Measurements from ENCODE around the gene GNG2. TPM values are rescaled to one million over a fixed set of nuclear protein-coding genes. Genes with fewer than 3 reads are reported as not detected.

The GNG2 gene
- total RNA-seq, 2 donors from 2014 or later = 47.9 to 51.6 TPM

DNA sequence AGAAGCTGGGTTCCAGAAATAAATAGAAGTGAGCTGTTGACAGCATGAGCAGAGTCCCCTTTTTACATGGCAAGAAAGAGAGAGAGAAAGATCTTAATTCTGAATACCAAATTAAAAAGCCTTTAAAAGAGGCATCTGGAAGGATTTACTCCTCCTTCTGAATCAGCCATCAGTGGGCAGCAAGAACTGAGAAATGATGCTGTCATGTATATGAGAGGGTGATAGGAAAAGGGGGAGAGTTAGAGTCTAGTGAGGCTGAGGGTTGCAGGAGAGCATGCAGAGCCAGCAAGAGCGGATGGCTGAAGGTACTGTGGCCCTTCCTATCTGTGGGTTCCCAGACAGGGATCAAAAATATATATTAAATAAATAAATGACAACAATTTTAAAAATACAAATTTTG lies 34.5 kb upstream of the GNG2 start:
- no peak for DNase-seq
- H3K4me1 ChIP-seq (ENCODE audit: control insufficient read depth, insufficient read depth, low read length) = peaks cover 8% of the 10 kb centered on the region
- H3K36me3 ChIP-seq (ENCODE audit: control insufficient read depth, insufficient read depth, low read length) = no peaks in the 10 kb centered on the region
- no peak overlapping the region for H3K4me3 Mint-ChIP-seq
- no peaks in the 10 kb centered on the region for H3K4me1 Mint-ChIP-seq
- no peaks in the 10 kb centered on the region for H3K9me3 ChIP-seq (ENCODE audit: control insufficient read depth, low read length)
- H3K27ac ChIP-seq (ENCODE audit: low read depth, low read length) = no peak overlapping the region
- H3K9ac ChIP-seq (ENCODE audit: extremely low read depth, low read length, poor library complexity, severe bottlenecking) = no peak overlapping the region
- no peaks in the 10 kb centered on the region for H3K27me3 ChIP-seq (ENCODE audit: control insufficient read depth, insufficient read depth, low read length, poor library complexity, severe bottlenecking)
- TF ChIP-seq, protein P1, sequence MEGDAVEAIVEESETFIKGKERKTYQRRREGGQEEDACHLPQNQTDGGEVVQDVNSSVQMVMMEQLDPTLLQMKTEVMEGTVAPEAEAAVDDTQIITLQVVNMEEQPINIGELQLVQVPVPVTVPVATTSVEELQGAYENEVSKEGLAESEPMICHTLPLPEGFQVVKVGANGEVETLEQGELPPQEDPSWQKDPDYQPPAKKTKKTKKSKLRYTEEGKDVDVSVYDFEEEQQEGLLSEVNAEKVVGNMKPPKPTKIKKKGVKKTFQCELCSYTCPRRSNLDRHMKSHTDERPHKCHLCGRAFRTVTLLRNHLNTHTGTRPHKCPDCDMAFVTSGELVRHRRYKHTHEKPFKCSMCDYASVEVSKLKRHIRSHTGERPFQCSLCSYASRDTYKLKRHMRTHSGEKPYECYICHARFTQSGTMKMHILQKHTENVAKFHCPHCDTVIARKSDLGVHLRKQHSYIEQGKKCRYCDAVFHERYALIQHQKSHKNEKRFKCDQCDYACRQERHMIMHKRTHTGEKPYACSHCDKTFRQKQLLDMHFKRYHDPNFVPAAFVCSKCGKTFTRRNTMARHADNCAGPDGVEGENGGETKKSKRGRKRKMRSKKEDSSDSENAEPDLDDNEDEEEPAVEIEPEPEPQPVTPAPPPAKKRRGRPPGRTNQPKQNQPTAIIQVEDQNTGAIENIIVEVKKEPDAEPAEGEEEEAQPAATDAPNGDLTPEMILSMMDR (conservative IDR thresholded peaks at IDR 0.05) = no peak
- no peaks in the 10 kb centered on the region for H3K36me3 Mint-ChIP-seq (ENCODE audit: low read depth)
- no peaks in the 10 kb centered on the region for H3K27me3 Mint-ChIP-seq (ENCODE audit: insufficient read depth)
- no peaks in the 10 kb centered on the region for H3K9me3 Mint-ChIP-seq
- no peak overlapping the region for H3K4me3 ChIP-seq (ENCODE audit: low read length)
- 100% methylated on average over 1 of the region's 1 CpG; no CpG with 5 or more reads in 1 of the 2 experiments for WGBS, 2 experiments (ENCODE audit: insufficient coverage in 1 of 2, insufficient read length in 1 of 2)
- H3K27ac Mint-ChIP-seq = no peak overlapping the region

DNA sequence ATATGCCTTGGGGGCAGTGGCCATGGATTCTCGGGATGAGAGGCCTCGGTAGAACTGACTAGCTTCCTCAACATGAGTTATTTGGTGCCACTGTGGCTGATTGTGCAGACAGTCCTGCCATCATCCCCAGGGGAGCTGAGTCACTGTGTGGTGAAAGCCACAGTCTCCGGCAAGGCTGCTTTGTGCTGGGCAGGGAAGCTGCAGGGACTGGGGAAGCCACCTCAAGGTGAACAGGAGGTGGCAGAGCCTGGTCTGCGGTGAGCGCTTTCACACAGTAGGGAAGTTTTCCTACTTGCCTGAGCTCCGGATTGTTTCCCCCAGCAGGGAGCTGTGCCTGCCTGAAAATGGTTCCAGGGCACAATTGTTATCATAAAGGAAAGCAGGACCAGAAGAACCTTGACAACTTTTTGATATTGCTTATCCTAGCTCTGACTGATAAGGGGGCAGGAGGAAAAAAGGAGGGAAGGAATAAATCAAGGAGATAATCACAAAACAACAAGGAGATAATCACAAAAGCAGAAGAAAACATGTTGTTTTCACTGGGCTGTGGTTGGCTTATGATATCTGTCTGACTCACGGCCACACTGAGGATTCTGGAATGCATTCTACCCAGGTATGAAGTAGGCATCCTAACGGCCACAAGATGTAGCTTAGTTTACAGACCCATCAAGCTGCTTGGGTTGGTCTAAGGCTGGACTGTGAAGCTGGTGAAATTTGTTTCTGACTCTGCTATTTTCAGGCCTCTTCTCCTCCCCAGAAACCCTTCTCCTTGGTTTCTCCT lies 32.2 kb upstream of the GNG2 start:
- Histone ChIP-seq H3K36me3 (ENCODE audit: control insufficient read depth, insufficient read depth, low read length) (no peaks in the 10 kb centered on the region), H3K9ac (ENCODE audit: extremely low read depth, low read length, poor library complexity, severe bottlenecking) (no peak overlapping the region), H3K4me1 (ENCODE audit: control insufficient read depth, insufficient read depth, low read length) (peaks cover 8% of the 10 kb centered on the region), H3K9me3 (ENCODE audit: control insufficient read depth, low read length) (peaks cover 11% of the 10 kb centered on the region), H3K27ac (ENCODE audit: low read depth, low read length) (no peak overlapping the region), H3K4me3 (ENCODE audit: low read length) (no peak overlapping the region), H3K27me3 (ENCODE audit: control insufficient read depth, insufficient read depth, low read length, poor library complexity, severe bottlenecking) (no peaks in the 10 kb centered on the region)
- H3K4me3 Mint-ChIP-seq = no peak overlapping the region
- H3K4me1 Mint-ChIP-seq = no peaks in the 10 kb centered on the region
- TF ChIP-seq, protein P1 (conservative IDR thresholded peaks at IDR 0.05) = peak; percentile 33
- 56% methylated on average over 8 of the region's 8 CpGs for WGBS, 2 experiments (ENCODE audit: insufficient coverage in 1 of 2, insufficient read length in 1 of 2)
- peak overlapping the region; percentile 37 for H3K27ac Mint-ChIP-seq
- no peaks in the 10 kb centered on the region for H3K36me3 Mint-ChIP-seq (ENCODE audit: low read depth)
- DNase-seq = peak; percentile 79
- H3K27me3 Mint-ChIP-seq (ENCODE audit: insufficient read depth) = no peaks in the 10 kb centered on the region
- peaks cover 5% of the 10 kb centered on the region for H3K9me3 Mint-ChIP-seq

DNA sequence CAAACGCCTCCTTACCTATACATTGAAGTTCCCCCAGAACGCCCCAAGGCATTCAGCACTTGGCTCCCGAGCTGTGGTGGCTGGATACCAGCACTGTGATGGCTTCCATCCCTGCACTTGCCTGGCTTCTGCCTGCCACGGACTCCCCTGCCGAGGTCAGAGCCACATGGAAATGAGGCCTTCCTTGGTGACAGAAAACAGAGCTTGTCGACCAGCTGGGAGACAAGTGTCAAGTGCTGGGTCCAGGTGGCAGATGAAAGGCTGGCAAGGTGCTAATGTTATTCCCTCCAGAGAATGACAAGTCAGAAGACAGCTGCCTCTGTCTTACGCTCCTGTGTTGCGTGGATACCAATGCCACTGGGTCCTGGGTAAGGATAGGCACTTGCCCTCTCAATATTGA lies 26.2 kb upstream of the GNG2 start:
- H3K9me3 ChIP-seq (ENCODE audit: control insufficient read depth, low read length) = peaks cover 11% of the 10 kb centered on the region
- Mint-ChIP-seq H3K27ac (no peak overlapping the region), H3K36me3 (ENCODE audit: low read depth) (no peaks in the 10 kb centered on the region), H3K4me3 (no peak overlapping the region), H3K27me3 (ENCODE audit: insufficient read depth) (no peaks in the 10 kb centered on the region), H3K4me1 (peaks cover 15% of the 10 kb centered on the region), H3K9me3 (peaks cover 5% of the 10 kb centered on the region)
- no peaks in the 10 kb centered on the region for H3K27me3 ChIP-seq (ENCODE audit: control insufficient read depth, insufficient read depth, low read length, poor library complexity, severe bottlenecking)
- H3K36me3 ChIP-seq (ENCODE audit: control insufficient read depth, insufficient read depth, low read length) = no peaks in the 10 kb centered on the region
- peaks cover 4% of the 10 kb centered on the region for H3K4me1 ChIP-seq (ENCODE audit: control insufficient read depth, insufficient read depth, low read length)
- TF ChIP-seq, protein P1 (conservative IDR thresholded peaks at IDR 0.05) = no peak
- no peak for DNase-seq
- no peak overlapping the region for H3K4me3 ChIP-seq (ENCODE audit: low read length)
- no peak overlapping the region for H3K27ac ChIP-seq (ENCODE audit: low read depth, low read length)
- no peak overlapping the region for H3K9ac ChIP-seq (ENCODE audit: extremely low read depth, low read length, poor library complexity, severe bottlenecking)
- 84 to 86% methylated on average over 3 to 8 of the region's 8 CpGs for WGBS, 2 experiments (ENCODE audit: insufficient coverage in 1 of 2, insufficient read length in 1 of 2)
